Stimulated activated CD4-positive, alpha-beta T cell treated with anti-CD3 and anti-CD28 coated beads, TNF-alpha, amount 100 ng/mL, for 48 hours (primary cell): ENCODE data around the gene AKAP13.

Experiments used
- DNase-seq, 3 donors: peaks; one replicate each; pipeline ENCODE4 v3.0.0-alpha.2; 2020; ENCODE audit warnings: low read depth in 3 of 3

Gene AKAP13

DNA sequence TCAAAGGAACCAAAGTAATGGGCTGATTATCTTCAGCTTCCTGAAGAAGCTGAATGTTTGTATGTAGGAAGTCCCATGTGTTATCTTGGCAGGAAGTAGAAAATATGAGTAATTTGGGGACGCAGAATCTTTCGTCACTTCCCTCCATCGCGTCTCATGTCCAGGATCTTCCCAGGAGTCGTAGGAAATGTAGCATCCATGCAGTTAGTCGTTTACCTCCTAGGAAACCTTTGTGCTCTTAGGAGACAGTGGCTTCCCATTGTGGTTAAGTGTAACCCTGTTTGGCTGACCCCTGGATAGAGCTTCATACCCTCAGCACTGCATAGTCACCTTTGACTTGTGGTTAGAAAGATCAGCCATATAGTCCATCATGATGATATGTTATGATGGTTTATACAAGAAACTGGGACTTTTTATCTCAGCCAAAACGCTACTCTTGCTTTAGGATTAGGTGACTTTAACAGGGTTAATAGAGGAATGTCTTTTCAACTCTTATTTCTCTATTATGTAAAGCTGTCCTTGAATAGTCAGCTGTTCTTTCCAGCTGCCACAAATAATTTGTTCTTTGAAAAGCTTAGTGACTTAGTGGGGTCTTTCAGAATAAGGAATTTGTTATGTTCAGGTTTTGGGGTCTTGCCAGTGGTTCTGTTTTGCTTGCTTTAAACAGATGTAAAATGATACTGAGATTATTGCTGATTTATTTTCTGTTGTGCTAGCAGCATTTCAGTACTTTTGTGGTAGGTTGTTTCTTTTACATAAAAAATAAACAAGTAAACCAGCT is 322.1 kb downstream of the AKAP13 start:
- DNase-seq, result no peak

DNA sequence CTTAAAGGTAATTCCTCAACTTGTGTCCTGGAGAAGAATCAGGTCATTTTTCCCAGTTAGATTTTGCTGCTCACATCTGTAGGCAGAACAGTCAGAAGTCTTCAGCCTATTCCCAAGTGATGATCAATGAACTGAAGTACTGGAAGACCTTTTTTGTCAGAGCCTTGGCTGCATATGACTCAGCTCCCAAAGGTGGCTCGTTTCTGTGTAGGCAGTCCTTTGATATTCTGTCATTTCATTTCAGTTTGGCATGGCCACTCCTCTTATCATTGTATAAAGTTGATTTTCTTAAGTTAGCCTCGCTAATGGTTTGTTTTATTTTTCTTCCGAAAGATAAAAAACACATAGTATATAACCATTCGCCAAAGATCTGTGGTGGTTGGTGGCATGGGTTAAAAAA is 323.7 kb downstream of the AKAP13 start:
- DNase-seq, result no peak

DNA sequence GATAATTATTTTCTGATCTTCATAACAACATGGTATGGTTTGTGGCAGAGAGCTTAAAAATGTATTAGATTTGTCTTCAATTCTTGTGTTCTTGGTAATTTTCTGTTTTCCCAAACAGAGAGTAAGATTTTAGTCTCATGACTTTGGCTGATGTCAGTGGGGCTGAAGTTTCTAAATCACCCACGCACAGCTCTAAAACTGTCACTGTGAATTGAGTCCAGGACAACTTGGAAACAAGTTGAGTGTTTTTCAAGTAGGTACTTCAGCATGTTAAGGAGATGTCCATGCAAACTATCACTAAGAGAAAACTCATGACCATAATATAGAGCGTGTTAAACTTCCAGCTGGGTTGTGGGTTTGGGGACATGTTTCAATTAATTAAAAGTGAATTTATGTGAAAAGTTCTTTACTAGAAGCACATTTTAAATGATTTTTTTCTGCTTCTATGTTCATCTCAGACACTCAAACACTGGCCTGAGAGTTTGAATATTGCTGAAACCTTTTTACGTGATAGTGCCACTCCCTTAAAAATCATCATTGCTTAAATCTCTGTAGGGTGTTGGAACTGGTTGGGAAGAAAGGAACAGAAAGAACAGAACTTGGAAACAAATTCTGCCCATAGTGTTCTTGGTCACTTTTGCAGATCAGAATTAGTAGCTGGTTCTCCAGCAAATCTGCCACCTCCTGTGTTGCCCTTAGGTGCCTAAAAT is 324.5 kb downstream of the AKAP13 start:
- DNase-seq, result no peak

DNA sequence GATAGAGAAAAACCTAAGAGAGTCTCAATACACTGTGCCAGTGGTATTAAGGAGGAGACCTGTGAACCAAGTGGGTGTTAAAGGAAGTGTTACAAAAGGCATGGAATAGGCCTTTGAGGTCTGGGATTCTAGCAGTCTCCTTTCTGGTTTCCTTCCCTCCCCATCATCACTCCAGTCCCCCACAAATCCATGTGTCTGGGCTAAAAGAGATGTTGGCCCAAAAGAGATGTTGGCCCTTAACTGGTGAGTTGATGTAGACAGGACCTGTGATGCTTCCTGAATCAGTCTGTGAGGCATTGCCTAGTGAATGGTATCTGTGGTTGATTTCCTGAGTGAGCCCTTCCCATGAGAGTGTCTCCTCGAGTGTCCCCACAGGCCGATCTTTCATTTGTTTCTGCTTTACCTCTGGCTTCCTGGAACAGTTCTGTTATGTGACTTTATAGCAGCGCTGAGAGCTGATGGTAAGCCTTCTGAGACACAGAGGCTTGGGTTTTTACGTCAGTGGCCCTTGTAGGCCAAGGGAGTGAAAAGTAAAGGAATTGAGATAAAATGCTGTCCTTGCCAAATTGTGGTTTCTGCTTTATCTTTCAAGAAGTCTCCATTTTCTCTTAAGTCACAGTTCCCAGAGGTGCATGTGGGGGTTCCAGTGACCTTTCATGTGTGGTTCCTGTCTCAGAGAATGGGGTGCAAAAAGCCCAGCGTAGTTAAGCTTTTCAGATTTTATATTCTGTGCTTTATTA is 326.5 kb downstream of the AKAP13 start:
- no peak for DNase-seq

DNA sequence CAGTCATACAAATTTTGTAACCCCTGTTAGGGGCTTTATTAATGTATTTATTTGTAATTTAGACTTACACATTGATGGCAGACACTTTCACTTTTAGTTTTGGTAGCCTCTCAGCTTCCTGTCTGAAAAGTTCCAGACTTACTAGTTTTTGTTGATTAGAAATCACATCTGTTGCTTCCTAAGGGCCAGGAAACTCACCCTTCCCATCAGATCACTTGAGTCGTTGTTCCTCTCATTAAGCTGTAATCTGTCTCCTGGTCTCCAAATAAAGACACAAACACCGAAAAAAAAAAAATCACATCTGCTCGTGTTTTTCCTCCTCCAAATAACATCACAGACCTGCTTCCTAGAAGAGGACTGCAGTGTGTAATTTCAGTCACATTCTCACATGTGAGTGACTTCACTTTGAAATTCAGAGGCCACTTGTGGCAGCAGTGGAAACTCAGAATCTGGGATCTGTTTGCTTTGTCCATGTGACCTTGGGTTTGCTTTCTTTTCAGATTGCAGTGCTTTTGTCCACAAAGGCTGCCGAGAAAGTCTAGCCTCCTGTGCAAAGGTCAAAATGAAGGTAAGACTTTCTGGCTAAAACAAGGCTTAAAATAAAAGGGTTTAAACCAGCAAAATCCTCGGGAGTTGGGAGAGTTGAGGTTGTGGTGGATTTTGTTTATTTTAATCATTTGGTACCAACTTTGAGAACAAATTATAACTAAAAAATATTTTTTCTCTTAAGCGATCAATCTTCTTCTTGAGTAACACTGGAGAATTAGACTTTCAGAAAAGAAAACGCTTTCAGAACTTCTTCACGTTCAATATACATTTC is 327.3 kb downstream of the AKAP13 start:
- DNase-seq, result no peak

DNA sequence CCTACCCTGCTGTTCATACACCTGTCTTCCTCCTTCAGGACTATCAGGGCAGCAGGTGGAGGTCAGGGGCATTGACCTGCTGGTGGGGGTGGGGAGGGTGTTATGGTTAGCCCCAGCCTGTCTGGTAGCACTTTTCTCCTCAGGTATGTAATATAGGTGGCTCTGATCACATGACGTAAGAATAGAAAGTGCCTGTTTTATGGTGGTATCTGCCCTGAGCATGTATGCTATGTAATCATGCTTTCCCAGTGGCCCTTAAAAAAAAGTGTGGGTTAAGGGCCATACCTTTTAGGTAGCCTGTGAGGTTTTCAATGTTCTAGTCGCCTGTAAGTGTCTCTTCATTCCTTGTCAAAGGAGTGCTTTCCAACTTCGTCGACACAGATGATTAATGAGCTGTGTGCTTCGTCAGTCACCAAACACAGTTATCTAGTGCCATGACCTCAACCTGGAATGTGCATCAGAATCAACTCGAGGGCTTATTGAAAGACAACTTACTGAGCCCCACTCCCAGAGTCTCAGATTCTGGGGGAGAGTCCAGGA is 328.1 kb downstream of the AKAP13 start:
- no peak for DNase-seq

DNA sequence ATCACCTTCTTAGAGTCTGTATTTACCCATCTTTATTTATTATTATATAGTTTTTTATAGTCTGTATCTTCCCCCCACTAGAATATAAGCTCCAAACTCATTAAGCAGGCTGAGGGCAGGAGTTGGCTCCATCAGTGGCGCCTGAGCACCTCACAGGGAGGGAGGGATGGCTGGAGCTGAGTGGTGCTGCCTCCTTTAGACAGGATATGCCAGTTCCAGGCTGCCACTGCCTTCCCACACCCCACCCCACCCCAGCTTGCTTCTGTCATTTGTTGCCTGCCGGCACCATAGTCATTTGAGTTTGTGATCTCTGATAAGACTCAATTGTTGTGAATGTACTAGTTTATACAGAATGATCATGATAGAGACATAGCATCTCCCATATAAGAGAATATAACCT is 328.8 kb downstream of the AKAP13 start:
- no peak for DNase-seq

DNA sequence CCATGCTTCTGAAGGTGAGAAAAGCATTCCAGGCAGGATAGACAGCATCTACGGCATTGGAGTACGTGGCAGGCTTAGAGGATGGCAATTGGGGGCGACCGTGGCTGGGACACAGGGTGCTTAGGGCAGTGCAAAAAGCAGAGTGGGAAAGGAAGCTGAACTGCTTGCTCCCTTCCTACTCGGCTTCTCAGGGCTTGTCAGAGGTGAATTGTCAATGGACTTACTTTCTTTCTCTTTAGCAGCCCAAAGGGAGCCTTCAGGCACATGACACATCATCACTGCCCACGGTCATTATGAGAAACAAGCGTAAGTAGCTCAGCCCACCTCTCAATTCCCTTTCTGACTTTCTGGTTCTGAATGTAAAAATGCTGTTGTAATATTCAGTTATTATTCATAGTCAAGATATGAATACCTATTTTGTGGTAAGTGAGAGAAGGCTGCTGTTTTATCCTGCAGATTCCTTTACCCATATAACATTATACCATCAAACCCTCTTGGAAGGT is 330.0 kb downstream of the AKAP13 start:
- DNase-seq, result no peak

DNA sequence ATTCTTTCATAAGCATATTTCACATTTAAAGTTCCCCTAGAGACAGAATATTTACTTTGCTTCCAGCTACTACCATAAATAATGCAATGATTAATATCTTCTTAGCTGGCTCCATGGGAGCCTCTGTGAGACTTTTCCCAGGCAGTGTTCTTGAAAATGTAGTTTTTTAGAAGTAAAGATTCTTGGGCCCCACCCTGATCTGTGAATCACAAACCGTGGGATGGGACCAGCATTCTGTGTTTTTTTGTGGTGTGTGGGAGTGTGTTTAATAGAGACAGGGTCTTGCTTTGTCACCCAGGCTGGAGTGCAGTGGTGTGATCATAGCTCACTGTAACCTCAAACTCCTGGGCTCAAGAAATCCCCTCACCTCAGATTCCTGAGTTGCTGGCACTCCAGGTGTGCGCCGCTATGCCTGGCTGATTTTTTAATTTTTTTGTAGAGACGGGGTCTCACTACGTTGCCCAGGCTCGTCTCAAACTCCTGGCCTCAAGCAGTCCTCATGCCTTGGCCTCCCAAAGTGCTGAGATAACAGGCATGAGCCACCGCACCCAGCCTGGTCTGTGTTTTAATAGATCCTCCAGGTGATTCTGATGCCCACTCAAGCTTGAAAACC is 331.3 kb downstream of the AKAP13 start:
- DNase-seq, result no peak

DNA sequence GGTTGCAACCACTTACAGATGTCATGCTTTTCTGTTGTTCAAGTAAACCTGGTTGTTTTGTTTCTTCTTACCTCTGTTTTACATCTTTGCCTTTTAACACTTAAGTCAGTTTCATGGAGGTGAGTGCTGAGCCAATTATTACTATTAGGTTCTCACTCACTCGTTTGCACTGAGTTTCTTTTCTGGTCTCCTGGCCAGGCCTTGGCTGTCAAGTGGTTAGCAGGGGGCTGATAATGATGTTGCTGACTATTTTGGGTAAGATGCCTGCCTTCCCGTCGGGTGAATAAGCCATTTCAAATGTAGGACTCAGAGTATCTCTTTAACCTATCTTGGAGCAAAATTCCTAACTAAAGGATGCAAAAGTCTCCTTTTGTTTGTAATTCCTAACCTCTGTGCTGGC is 335.9 kb downstream of the AKAP13 start:
- DNase-seq, result no peak

DNA sequence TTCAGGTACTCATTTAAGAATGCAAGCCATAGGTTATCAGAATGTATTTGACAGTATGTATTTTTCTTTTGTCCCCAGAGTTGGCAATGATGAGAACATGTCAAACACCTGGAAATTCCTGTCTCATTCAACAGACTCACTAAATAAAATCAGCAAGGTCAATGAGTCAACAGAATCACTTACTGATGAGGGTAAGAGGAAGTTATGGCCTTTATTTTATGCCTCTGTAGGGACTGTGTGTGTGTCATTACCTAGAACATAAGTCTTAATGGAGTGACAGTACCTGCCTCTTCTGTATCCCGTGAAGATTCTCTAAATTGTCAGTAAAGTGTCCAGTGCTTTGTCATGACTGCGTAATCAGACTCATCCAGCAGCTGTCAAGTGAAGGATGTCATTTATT is 336.8 kb downstream of the AKAP13 start:
- DNase-seq, result no peak

DNA sequence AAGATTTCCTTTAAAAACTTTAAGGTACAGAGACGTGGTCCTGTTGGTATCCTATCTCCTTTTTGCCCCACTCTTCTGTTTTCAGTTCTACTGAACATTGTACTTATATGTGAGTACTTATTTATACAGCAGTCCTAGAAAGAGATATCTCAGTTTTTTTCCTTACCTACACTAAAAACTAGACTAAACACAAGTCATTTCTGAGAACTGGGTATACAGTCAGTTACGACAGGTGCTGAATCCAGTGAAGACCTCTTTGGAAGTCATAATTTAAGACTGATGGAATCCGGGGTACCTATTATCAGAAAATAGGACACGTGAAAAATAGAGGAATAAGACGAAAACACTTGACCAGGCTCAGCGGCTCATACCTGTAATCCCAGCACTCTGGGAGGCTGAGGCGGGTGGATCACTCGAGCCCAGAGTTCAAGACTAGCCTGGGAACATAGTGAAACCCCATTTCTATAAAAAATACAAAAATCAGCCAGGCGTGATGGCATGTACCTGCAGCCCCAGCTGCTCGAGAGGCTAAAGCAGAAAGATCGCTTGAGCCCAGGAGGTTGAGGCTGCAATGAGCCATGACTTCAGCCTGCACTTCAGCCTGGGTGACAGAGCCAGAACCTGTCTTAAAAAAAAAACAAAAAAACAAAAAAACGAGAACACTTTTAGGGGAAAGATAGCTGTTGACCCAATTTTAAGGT is 338.0 kb downstream of the AKAP13 start:
- no peak for DNase-seq

DNA sequence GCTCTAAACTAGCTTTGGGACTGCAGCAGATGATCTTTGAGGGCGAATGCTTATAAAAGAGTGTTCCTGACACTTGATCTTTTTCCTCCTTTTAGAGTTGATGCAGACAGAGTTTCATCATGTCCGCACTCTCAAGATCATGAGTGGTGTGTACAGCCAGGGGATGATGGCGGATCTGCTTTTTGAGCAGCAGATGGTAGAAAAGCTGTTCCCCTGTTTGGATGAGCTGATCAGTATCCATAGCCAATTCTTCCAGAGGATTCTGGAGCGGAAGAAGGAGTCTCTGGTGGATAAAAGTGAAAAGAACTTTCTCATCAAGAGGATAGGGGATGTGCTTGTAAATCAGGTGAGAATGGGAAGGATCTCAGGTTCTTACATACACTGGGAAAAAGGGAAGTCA is 338.6 kb downstream of the AKAP13 start:
- DNase-seq, result no peak

DNA sequence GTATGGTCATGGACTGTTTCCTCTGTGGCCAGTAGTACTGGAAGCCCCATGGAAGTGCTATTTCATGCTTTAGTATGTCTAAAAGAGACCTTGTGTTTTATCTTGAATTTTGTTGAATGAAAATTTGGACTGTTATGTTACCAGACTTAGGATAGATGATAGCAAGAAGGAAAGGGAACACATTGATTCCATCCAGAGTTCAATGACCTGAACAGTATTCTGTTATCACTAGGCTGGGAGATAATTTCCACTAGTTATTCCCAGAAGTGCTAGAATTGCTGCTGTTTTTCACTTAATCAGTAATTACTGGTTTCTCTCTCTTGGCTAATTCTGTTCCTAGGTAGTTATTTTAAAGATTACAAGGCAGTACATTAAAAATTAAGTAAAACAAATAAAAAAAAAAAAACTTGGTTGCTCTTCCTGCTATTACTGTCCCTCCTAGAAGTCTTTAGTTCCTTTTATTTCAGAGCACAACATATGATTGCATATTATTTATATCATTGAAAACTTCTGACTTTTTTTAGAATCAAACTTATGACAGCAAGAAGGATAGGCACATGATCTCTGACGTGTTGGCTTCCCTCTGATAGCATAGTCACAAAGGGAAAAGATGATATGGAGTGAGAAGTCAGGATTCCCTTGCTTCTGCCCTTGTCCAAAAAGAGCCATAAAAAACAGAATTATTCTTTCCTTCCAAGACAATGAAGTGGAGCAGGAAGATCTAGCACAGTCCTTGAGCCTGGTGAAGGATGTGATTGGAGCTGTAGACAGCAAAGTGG is 342.2 kb downstream of the AKAP13 start:
- no peak for DNase-seq

DNA sequence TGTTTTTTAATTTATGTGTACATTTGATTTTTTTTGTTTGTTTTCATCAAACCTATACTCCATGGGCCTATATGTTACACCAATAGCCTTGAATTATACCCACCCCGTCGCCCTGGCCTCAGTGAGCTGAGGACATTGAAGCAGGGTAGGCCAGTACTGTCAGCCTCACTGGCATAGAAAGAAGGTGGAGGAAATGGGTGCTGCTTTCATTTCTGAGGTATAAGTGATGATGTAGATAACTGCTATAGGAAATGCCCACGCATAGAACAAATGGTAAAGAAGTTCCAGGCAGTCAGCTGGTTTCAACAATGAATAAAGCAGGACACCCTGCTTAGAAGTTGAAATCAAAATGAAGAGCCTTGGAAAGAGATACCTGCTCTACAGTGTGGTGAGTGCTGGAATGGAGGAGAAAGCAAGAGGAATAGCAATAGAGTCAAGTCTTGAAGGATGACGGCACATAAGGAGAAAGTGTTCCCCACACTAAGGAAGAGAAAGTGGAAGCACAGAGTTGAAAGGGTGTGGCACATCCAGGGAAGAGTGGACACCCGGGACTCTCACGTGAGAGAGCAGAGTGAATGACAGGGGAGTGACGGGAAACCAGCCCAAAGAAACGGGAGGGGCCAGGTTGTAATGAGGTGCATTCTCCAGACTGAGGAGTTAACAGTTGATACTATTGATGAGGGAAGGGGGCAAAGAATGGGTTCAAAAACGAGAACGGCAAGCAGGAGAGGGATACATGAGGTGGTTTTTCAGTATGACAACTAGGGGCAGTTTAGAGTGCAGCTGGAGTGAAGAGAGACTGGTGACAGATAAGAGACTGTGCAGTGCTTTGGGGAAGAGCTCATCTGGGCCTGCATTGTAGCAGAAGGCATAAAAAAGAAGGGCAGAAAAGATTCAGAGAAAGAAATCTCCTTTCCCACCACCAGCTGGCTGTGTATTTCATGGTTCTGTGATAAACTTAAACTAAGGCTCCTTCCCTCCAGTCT is 343.9 kb downstream of the AKAP13 start:
- no peak for DNase-seq

DNA sequence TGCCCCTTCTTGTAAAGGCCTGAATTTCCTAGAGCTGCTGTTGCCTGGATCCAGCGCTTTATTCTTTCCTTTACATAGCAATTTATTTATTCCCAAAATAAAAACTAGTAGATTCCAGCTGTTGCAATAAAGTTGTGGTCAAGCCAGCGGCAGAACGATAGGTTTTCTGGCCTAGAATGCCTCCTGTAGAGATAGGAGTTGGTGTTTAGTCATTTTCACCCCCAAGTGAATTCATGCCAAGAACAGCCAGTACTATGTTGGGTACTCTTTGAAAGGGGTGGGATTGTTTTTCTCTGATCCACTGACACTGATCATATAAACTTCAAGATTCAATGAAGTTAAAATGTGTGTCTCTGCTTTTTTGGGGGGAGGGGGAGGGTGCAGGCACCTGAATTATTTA is 344.6 kb downstream of the AKAP13 start:
- no peak for DNase-seq

DNA sequence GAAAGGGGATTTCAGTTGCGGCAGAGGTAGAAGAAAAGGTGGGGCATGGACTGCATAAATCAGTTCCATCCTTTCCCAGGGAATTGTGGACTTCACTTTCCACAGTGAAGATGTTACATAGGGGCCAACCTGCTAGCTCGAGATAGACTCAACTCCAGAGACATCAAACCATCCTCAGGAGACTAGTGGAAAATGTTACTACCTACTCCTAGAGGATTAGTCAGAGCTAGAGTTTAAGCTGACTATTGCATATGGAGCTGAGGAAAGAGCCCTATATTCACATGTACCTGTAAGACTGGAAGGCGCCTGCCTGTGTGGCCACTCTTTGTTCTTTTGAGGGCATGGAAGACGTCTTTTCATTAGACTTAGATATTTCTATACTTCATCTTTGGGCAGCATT is 345.2 kb downstream of the AKAP13 start:
- no peak for DNase-seq

DNA sequence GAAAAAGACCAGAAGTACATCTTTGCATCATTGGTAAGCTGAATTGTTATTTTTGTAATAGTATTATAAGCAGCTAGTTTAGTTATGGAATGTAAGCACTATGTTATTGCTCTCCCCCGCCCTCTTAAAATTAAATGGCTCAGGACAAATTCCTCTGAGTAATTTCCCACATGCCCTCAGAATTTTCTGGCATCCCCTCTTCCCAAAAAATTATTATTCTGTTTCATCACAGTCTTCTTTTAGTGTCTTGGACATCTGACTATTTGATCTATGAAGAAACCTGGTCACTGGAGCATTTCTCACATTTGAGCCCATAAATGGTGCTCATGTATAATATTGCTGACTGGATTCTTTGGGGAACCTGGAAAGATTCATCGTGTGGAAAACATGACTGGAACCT is 346.1 kb downstream of the AKAP13 start:
- DNase-seq, result no peak
